ENCODE results near the gene TFDP1.

TFDP1 gene

DNA sequence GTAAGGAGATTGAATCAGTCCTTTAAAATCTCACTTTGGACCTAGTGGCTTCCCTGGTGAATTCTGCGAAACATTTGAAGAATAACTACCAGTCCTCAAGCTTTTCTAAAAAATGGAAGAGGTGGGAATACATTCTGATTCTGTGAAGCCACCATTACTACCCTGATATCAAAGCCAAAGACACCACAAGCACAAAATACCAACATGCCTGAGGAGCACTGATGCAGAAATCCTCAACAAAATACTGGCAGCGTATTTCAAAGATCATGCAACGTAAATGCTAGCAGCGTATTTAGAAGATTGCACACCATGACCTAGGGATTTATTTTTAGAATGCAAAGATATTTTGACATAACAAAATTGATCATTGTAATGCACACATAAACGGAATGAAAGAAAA lies 59.0 kb downstream of the TFDP1 start:
- Histone ChIP-seq H3K4me2 (ENCODE audit: low read length) (no peak overlapping the region), H3K9ac (ENCODE audit: low read depth, low read length) (no peak overlapping the region), H3K27me3 (ENCODE audit: control insufficient read depth, insufficient read depth, low read length) (no peaks in the 10 kb centered on the region), H3K9me3 (replicated peaks; ENCODE audit: low read length) (no peaks in the 10 kb centered on the region), H3K4me1 (ENCODE audit: control insufficient read depth, insufficient read depth, low read length) (peaks cover 11% of the 10 kb centered on the region), H3K36me3 (ENCODE audit: insufficient read depth, low read length) (peaks cover 39% of the 10 kb centered on the region), H3K4me3 (ENCODE audit: low read length) (no peak overlapping the region)

DNA sequence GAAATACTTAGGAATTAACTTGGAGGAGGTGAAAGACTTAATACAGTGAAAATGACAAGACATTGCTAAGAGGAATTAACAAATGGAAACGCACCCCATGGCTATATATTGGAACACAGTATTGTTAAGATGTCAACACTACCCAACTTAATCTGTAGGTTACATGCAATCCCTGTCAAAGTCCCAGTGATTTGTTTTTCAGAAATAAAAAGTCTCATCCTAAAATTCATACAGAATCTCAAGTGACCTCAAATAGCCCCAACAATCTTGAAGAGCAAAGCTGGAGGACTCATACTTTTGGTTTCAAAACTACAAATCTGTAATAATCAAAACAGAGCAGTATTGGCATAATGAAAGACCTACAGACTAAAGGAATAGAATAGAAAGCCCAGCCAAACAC lies 60.2 kb downstream of the TFDP1 start:
- peaks cover 27% of the 10 kb centered on the region for H3K36me3 ChIP-seq (ENCODE audit: insufficient read depth, low read length)
- no peaks in the 10 kb centered on the region for H3K27me3 ChIP-seq (ENCODE audit: control insufficient read depth, insufficient read depth, low read length)
- H3K9me3 ChIP-seq (replicated peaks; ENCODE audit: low read length) = no peaks in the 10 kb centered on the region

DNA sequence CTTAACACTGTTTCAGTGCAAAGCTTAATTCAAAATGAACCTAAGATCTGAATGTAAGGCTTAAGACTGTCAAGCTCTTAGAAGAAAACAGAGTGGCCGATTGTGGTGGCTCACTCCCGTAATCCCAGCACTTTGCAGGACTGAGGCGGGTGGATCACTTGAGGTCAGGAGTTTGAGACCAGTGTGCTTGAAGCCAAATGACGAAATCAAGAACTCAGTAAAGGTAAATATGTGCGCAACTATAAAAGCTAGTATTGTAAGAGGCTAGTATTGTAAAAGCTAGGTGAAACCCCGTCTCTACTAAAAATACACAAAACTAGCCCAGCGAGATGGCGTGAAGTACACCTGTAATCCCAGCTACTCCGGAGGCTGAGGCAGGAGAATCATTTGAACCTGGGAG lies 60.8 kb downstream of the TFDP1 start:
- Histone ChIP-seq H3K4me1 (ENCODE audit: control insufficient read depth, insufficient read depth, low read length) (peaks cover 11% of the 10 kb centered on the region), H3K4me3 (ENCODE audit: low read length) (no peak overlapping the region), H3K36me3 (ENCODE audit: insufficient read depth, low read length) (peaks cover 22% of the 10 kb centered on the region), H3K9ac (ENCODE audit: low read depth, low read length) (no peak overlapping the region), H3K4me2 (ENCODE audit: low read length) (no peak overlapping the region), H3K27me3 (ENCODE audit: control insufficient read depth, insufficient read depth, low read length) (no peaks in the 10 kb centered on the region), H3K9me3 (replicated peaks; ENCODE audit: low read length) (no peaks in the 10 kb centered on the region)

More for the DNA sequence above, 60.2 kb downstream of the TFDP1 start:
- Histone ChIP-seq H3K4me3 (ENCODE audit: low read length) (no peak overlapping the region), H3K9ac (ENCODE audit: low read depth, low read length) (no peak overlapping the region), H3K4me2 (ENCODE audit: low read length) (no peak overlapping the region), H3K4me1 (ENCODE audit: control insufficient read depth, insufficient read depth, low read length) (peaks cover 11% of the 10 kb centered on the region)

DNA sequence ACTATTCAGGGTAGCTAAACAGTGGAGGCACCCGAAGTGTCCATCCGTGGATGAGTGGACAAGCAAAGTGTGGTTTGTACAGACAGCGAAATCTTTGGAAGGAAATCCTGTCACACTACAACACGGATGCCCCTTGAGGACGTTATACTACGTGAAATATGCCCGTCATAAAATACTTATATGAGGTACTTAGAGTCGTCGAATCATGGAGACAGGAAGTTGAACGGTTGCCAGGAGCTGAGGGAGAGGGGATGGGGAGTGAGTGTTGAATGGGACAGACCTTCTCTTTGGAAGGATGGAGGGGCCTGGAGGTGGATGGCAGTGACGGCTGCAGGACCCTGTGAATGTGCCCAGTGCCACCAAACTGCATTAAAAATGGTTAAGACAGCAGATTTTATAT lies 61.8 kb downstream of the TFDP1 start:
- H3K36me3 ChIP-seq (ENCODE audit: insufficient read depth, low read length) = peaks cover 17% of the 10 kb centered on the region

DNA sequence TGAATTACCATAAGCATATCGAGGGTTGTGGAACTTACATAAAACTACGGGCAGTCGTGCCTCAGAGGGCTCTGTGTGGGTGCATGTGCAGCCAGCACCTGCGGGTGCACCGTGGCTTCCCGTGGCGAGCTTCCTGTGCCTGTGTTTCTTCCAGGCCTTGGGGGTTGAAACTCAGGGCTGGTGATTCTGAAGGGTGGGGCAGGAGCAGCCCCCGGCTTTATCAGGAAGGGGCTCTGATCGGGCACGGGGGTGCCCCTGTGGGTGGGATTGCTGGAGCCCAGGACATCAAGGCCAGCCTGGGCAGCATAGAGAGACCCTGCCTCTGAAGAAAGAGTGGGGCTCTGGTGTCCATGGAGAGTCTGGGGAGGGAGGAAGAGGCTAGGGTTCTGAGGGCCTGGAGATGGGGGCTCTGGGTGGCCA lies 62.4 kb downstream of the TFDP1 start:
- Histone ChIP-seq H3K4me1 (ENCODE audit: control insufficient read depth, insufficient read depth, low read length) (peaks cover 11% of the 10 kb centered on the region), H3K36me3 (ENCODE audit: insufficient read depth, low read length) (peaks cover 15% of the 10 kb centered on the region), H3K27me3 (ENCODE audit: control insufficient read depth, insufficient read depth, low read length) (no peaks in the 10 kb centered on the region), H3K9me3 (replicated peaks; ENCODE audit: low read length) (no peaks in the 10 kb centered on the region), H3K4me3 (ENCODE audit: low read length) (no peak overlapping the region), H3K4me2 (ENCODE audit: low read length) (peak overlapping the region; percentile 50), H3K9ac (ENCODE audit: low read depth, low read length) (no peak overlapping the region)

More for the DNA sequence above, 61.8 kb downstream of the TFDP1 start:
- no peak overlapping the region for H3K4me2 ChIP-seq (ENCODE audit: low read length)
- no peaks in the 10 kb centered on the region for H3K9me3 ChIP-seq (replicated peaks; ENCODE audit: low read length)
- no peak overlapping the region for H3K9ac ChIP-seq (ENCODE audit: low read depth, low read length)
- H3K4me1 ChIP-seq (ENCODE audit: control insufficient read depth, insufficient read depth, low read length) = peaks cover 11% of the 10 kb centered on the region
- H3K4me3 ChIP-seq (ENCODE audit: low read length) = no peak overlapping the region
- no peaks in the 10 kb centered on the region for H3K27me3 ChIP-seq (ENCODE audit: control insufficient read depth, insufficient read depth, low read length)

DNA sequence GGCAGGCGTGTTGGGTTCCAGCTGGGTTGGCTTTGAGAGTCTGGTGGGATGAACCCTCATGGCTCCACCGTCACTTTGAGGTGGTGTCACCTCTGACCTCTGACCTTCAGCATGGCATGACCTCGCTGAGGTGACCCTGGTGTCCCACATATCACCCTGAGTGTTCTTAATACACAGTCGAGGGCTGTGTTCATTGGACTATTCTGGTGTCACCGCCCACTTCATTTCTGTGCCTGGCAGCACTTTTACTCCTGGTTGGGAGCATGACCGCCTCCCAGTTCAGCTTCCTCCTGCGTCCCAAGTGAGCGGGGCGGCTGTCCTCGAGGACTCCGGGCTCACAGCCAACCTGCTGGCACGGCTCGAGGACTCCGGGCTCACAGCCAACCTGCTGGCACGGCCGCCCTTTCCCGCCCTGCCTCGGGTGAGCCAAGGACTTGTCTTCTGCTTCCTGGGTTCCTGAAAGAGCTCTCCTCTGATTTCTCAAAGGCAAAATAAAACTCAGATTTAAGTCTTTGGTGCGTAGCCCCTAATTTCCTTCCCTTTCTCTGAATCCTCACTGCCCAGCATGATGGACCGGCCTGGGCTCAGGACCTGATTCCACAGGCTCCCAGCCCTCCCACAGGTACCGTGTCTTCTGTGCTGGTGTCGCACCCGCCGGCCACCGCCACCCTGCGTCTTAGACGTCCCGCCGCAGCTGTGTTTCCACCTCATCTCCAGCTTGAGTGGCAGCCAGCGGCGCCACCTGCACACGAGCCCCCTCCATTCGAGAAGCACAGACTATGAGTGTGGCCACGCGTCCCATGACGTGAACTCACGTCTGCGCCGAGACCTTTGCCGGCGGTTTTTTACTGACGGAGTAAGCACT lies 63.0 kb downstream of the TFDP1 start:
- Histone ChIP-seq H3K9ac (ENCODE audit: low read depth, low read length) (no peak overlapping the region), H3K36me3 (ENCODE audit: insufficient read depth, low read length) (peaks cover 9% of the 10 kb centered on the region), H3K4me2 (ENCODE audit: low read length) (peak overlapping the region; percentile 50), H3K27me3 (ENCODE audit: control insufficient read depth, insufficient read depth, low read length) (no peaks in the 10 kb centered on the region), H3K4me3 (ENCODE audit: low read length) (no peak overlapping the region), H3K9me3 (replicated peaks; ENCODE audit: low read length) (no peaks in the 10 kb centered on the region), H3K4me1 (ENCODE audit: control insufficient read depth, insufficient read depth, low read length) (peaks cover 11% of the 10 kb centered on the region)

DNA sequence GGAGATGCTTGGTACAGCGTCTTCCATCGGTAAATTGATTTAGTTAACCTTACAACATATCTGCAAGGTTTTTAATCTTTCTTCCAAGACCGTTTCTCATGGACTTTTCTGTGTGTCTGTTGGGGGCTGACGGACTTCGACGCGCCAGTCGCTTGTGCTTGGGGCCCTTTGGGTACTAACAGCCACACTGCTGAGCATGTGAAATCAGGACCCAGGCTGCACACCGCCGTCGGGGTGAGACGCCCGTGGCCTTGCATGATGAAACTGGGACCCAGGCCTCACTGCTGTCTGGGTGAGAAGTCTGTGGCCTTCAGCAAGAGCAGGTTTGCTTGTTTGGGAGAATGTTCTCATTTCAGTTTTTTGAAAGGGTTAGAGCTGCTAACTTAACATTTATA lies 63.7 kb downstream of the TFDP1 start:
- no peak overlapping the region for H3K9ac ChIP-seq (ENCODE audit: low read depth, low read length)
- H3K9me3 ChIP-seq (replicated peaks; ENCODE audit: low read length) = no peaks in the 10 kb centered on the region
- H3K4me1 ChIP-seq (ENCODE audit: control insufficient read depth, insufficient read depth, low read length) = peaks cover 11% of the 10 kb centered on the region
- H3K36me3 ChIP-seq (ENCODE audit: insufficient read depth, low read length) = peaks cover 6% of the 10 kb centered on the region
- peak overlapping the region; percentile 50 for H3K4me2 ChIP-seq (ENCODE audit: low read length)
- H3K4me3 ChIP-seq (ENCODE audit: low read length) = no peak overlapping the region
- no peaks in the 10 kb centered on the region for H3K27me3 ChIP-seq (ENCODE audit: control insufficient read depth, insufficient read depth, low read length)

DNA sequence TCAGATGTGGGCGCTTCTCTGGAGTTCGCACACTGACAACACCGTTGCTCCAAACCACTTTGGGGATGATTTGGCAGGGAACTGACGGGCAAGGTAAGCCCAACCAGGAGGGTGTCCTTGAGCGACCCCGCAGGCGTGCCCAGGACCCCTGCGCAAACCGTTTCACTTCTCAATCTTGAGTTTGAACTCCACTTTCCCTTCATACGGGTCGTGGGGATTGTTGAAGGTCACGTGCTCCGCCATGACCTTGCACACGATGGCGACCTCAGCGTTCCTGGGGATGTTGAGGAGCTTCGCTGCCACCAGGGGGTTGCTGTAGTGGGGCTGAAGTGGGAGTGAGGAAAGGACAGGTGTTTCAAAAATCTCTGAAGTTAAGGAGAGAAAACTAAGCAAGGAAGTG lies 64.7 kb downstream of the TFDP1 start:
- Histone ChIP-seq H3K27me3 (ENCODE audit: control insufficient read depth, insufficient read depth, low read length) (no peaks in the 10 kb centered on the region), H3K9ac (ENCODE audit: low read depth, low read length) (no peak overlapping the region), H3K4me3 (ENCODE audit: low read length) (no peak overlapping the region), H3K9me3 (replicated peaks; ENCODE audit: low read length) (no peaks in the 10 kb centered on the region), H3K4me1 (ENCODE audit: control insufficient read depth, insufficient read depth, low read length) (peaks cover 11% of the 10 kb centered on the region), H3K4me2 (ENCODE audit: low read length) (no peak overlapping the region), H3K36me3 (ENCODE audit: insufficient read depth, low read length) (peaks cover 6% of the 10 kb centered on the region)

DNA sequence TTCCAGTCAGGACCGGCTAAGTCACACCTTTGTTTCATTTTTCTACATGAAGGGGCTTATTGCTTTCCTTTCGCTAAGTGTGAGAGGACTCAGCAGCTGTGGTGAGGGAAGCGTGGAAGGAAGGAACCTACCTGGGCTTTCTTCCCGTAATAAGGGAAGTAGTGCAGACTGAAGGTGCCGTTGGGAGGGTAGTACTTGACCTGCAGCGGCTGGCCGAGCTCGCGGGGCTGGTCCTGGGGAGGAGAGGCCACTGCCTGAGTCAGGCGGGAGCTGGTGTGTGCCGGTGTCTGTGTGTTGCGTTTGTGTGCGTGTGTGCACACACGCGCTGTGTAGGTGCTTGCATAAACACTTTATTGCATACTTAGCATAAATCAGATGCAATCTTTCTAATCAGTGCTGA lies 65.7 kb downstream of the TFDP1 start:
- no peak overlapping the region for H3K9ac ChIP-seq (ENCODE audit: low read depth, low read length)
- H3K4me3 ChIP-seq (ENCODE audit: low read length) = no peak overlapping the region
- peaks cover 11% of the 10 kb centered on the region for H3K4me1 ChIP-seq (ENCODE audit: control insufficient read depth, insufficient read depth, low read length)
- H3K4me2 ChIP-seq (ENCODE audit: low read length) = no peak overlapping the region
- H3K27me3 ChIP-seq (ENCODE audit: control insufficient read depth, insufficient read depth, low read length) = peaks cover 2% of the 10 kb centered on the region
- no peaks in the 10 kb centered on the region for H3K9me3 ChIP-seq (replicated peaks; ENCODE audit: low read length)
- no peaks in the 10 kb centered on the region for H3K36me3 ChIP-seq (ENCODE audit: insufficient read depth, low read length)

DNA sequence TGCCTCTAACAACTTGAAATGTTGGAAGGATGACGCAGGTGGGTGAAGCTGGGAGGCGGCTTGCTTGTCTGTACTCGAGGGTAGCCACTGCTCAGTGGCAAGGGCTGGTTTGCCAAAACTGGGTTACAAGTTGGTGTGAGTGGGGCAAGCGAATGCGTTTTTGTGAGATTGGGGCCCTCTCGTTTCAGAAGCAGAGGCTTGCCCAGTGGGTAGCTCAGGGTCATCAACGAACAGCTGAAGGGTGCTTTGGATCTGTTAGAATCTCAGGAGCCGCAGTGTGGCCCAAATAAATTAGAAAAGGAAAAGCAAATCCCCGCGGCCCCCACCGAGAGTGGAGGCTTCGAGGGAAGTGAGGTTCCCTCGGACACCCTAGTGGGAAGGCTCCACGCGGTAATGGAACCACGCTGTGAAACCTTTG lies 66.2 kb downstream of the TFDP1 start:
- Histone ChIP-seq H3K27me3 (ENCODE audit: control insufficient read depth, insufficient read depth, low read length) (peaks cover 6% of the 10 kb centered on the region), H3K36me3 (ENCODE audit: insufficient read depth, low read length) (no peaks in the 10 kb centered on the region), H3K4me2 (ENCODE audit: low read length) (no peak overlapping the region), H3K4me1 (ENCODE audit: control insufficient read depth, insufficient read depth, low read length) (peaks cover 11% of the 10 kb centered on the region), H3K4me3 (ENCODE audit: low read length) (no peak overlapping the region), H3K9me3 (replicated peaks; ENCODE audit: low read length) (no peaks in the 10 kb centered on the region), H3K9ac (ENCODE audit: low read depth, low read length) (no peak overlapping the region)

DNA sequence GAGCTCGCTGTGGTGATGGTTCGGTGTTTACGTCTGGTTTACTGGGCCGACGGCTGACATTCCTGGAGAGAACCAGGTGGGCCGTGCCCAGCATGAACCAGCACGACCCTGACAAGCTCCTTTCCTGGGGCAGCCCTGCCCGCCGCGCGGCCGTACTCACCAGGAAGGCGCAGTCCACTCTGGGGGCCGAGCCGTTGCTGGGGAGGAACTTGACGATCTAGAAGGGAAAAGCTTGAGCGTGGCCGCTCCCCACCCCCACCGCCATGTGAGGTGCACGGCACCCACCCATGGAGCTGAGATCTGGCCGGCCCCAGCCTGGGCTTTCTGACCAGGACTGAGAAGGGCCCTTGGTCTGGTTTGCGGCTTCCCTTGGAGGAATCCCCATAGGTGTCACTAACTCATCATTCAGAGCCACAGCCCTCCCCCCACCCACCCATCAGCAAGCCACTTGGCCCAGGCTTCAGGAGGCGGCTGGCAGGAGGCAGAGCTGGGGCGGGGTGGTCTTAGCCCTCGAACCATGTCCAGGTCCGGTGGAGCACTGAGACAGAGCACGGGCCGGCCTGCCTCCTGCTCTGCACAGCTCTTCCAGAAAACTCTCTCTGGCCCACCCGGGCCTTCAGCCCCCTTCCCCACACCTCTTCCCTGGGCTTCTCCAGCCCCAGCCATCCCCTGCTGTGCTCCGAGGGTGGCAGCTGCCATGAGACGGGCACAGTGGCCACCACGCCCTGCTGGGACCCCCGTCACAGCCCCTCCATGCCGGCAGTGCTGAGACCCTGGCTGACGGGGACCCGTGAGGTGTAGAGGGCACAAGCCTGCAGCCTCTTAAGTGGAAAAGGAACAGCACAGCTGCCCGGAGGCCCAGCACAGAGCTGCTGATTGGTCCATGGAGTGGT lies 67.2 kb downstream of the TFDP1 start:
- Histone ChIP-seq H3K4me3 (ENCODE audit: low read length) (no peak overlapping the region), H3K36me3 (ENCODE audit: insufficient read depth, low read length) (no peaks in the 10 kb centered on the region), H3K9me3 (replicated peaks; ENCODE audit: low read length) (no peaks in the 10 kb centered on the region), H3K4me2 (ENCODE audit: low read length) (no peak overlapping the region), H3K9ac (ENCODE audit: low read depth, low read length) (no peak overlapping the region), H3K27me3 (ENCODE audit: control insufficient read depth, insufficient read depth, low read length) (peaks cover 7% of the 10 kb centered on the region), H3K4me1 (ENCODE audit: control insufficient read depth, insufficient read depth, low read length) (peaks cover 11% of the 10 kb centered on the region)

Measured in skeletal muscle satellite cell (primary cell).